ENCODE measurements around the gene GALNT1. TPM values are rescaled to one million over a fixed set of nuclear protein-coding genes. Genes with fewer than 3 reads are reported as not detected.

The GALNT1 gene
- total RNA-seq, 1 donor from 2014 or later = 270 TPM

- Mint-ChIP-seq H3K4me1 (ENCODE audit: unreplicated experiment) (peaks cover 37% of the 10 kb centered on the region), H3K27me3 (ENCODE audit: unreplicated experiment) (no peaks in the 10 kb centered on the region), H3K36me3 (ENCODE audit: unreplicated experiment) (peaks cover 50% of the 10 kb centered on the region), H3K27ac (ENCODE audit: unreplicated experiment) (no peak overlapping the region), H3K4me3 (ENCODE audit: unreplicated experiment) (no peak overlapping the region), H3K9me3 (ENCODE audit: unreplicated experiment) (peaks cover 46% of the 10 kb centered on the region)
- DNase-seq (ENCODE audit: extremely low spot score, unreplicated experiment) = no peak
- no peak for TF ChIP-seq CTCF (IDR thresholded peaks at IDR 0.05)
These were observed 43.7 kb downstream of the GALNT1 start for GRCh38 chr18:35625232-35625631.

- H3K4me1 Mint-ChIP-seq (ENCODE audit: unreplicated experiment) = peaks cover 17% of the 10 kb centered on the region
These were observed 52.2 kb downstream of the GALNT1 start for GRCh38 chr18:35633761-35634160.

GRCh38 chr18:35634323-35634722 is 52.8 kb downstream of the GALNT1 start:
- Mint-ChIP-seq H3K4me1 (ENCODE audit: unreplicated experiment) (peaks cover 17% of the 10 kb centered on the region), H3K27ac (ENCODE audit: unreplicated experiment) (no peak overlapping the region)
- DNase-seq (ENCODE audit: extremely low spot score, unreplicated experiment) = no peak

More at GRCh38 chr18:35633761-35634160, 52.2 kb downstream of the GALNT1 start:
- Mint-ChIP-seq H3K4me3 (ENCODE audit: unreplicated experiment) (no peak overlapping the region), H3K9me3 (ENCODE audit: unreplicated experiment) (peaks cover 25% of the 10 kb centered on the region), H3K27ac (ENCODE audit: unreplicated experiment) (no peak overlapping the region), H3K27me3 (ENCODE audit: unreplicated experiment) (no peaks in the 10 kb centered on the region), H3K36me3 (ENCODE audit: unreplicated experiment) (peaks cover 30% of the 10 kb centered on the region)
- TF ChIP-seq CTCF (IDR thresholded peaks at IDR 0.05) = no peak
- DNase-seq (ENCODE audit: extremely low spot score, unreplicated experiment) = no peak

GRCh38 chr18:35635170-35635569 is 53.6 kb downstream of the GALNT1 start:
- peaks cover 23% of the 10 kb centered on the region for H3K9me3 Mint-ChIP-seq (ENCODE audit: unreplicated experiment)
- peak overlapping the region; percentile 32 for H3K27ac Mint-ChIP-seq (ENCODE audit: unreplicated experiment)
- TF ChIP-seq CTCF (IDR thresholded peaks at IDR 0.05) = no peak

More at GRCh38 chr18:35634323-35634722, 52.8 kb downstream of the GALNT1 start:
- Mint-ChIP-seq H3K36me3 (ENCODE audit: unreplicated experiment) (peaks cover 29% of the 10 kb centered on the region), H3K9me3 (ENCODE audit: unreplicated experiment) (peaks cover 24% of the 10 kb centered on the region), H3K27me3 (ENCODE audit: unreplicated experiment) (no peaks in the 10 kb centered on the region), H3K4me3 (ENCODE audit: unreplicated experiment) (no peak overlapping the region)
- TF ChIP-seq CTCF (IDR thresholded peaks at IDR 0.05) = no peak

GRCh38 chr18:35637227-35637626 is 55.7 kb downstream of the GALNT1 start:
- no peak overlapping the region for H3K4me3 Mint-ChIP-seq (ENCODE audit: unreplicated experiment)
- no peak for TF ChIP-seq CTCF (IDR thresholded peaks at IDR 0.05)
- DNase-seq (ENCODE audit: extremely low spot score, unreplicated experiment) = no peak
- H3K9me3 Mint-ChIP-seq (ENCODE audit: unreplicated experiment) = peaks cover 26% of the 10 kb centered on the region
- H3K27ac Mint-ChIP-seq (ENCODE audit: unreplicated experiment) = no peak overlapping the region
- no peaks in the 10 kb centered on the region for H3K27me3 Mint-ChIP-seq (ENCODE audit: unreplicated experiment)
- peaks cover 23% of the 10 kb centered on the region for H3K36me3 Mint-ChIP-seq (ENCODE audit: unreplicated experiment)
- H3K4me1 Mint-ChIP-seq (ENCODE audit: unreplicated experiment) = peaks cover 25% of the 10 kb centered on the region

More at GRCh38 chr18:35635170-35635569, 53.6 kb downstream of the GALNT1 start:
- peaks cover 23% of the 10 kb centered on the region for H3K36me3 Mint-ChIP-seq (ENCODE audit: unreplicated experiment)
- DNase-seq (ENCODE audit: extremely low spot score, unreplicated experiment) = no peak
- no peaks in the 10 kb centered on the region for H3K27me3 Mint-ChIP-seq (ENCODE audit: unreplicated experiment)
- peaks cover 17% of the 10 kb centered on the region for H3K4me1 Mint-ChIP-seq (ENCODE audit: unreplicated experiment)
- no peak overlapping the region for H3K4me3 Mint-ChIP-seq (ENCODE audit: unreplicated experiment)
